Ovary (tissue), 3 donors: ENCODE measurements around the gene CCDC149.

ENCODE experiments used
- CTCF ChIP-seq, 3 donors: fragments of 450-650 bp in 2 of 3; fragments of 200-600 bp in 1 of 3; IDR thresholded peaks; one replicate each; pipeline versions ENCODE4 v1.5.1 to v1.8.0; 2016 to 2022; ENCODE audit warnings: antibody characterized with exemption in 3 of 3, mild to moderate bottlenecking in 1 of 3
- EP300 ChIP-seq: sonication (generic); formaldehyde crosslinking; IDR thresholded peaks from one replicate; pipeline ENCODE4 v1.6.1; 2017; ENCODE audit warnings: antibody characterized with exemption
- POLR2A ChIP-seq: fragments of 450-650 bp; IDR thresholded peaks from one replicate; pipeline ENCODE4 v1.6.1; 2017; ENCODE audit warnings: antibody characterized with exemption, mild to moderate bottlenecking, moderate library complexity
- donor health status: DM: no; HTN: no; CAD: no.

GRCh38 chr4:24777536-24778463, 135.0 kb downstream of the CCDC149 start:
- no peak for TF ChIP-seq POLR2A
- TF ChIP-seq CTCF (IDR thresholded peaks at IDR 0.05): no peak
- no peak for TF ChIP-seq EP300
